HL-60 (cell line): ENCODE results near the gene SPATA22.

Experiments
- CTCF ChIP-seq: IDR thresholded peaks from one replicate; pipeline ENCODE4 v1.5.1; 2011; ENCODE audit warnings: low read length, control low read depth, inconsistent platforms; ENCODE audit not compliant: insufficient read depth
- POLR2AphosphoS5 ChIP-seq: IDR thresholded peaks from 2 replicates; pipeline ENCODE4 v1.6.1; 2012; ENCODE audit warnings: low read depth

GRCh38 chr17:3400055-3400454 is 71.6 kb downstream of the SPATA22 start:
- no peak for TF ChIP-seq POLR2AphosphoS5
- no peak for TF ChIP-seq CTCF
